ENCODE measurements around the gene FBXO9.

GRCh38 chr6:53089948-53090347 lies 24.7 kb downstream of the FBXO9 start:
- TF ChIP-seq CTCF (IDR thresholded peaks at IDR 0.05) (no peak), POLR2AphosphoS5 (IDR thresholded peaks at IDR 0.05) (no peak), POLR2A (IDR thresholded peaks at IDR 0.05; ENCODE audit: low read depth) (no peak)
